Esophagus muscularis mucosa (tissue), 4 donors: ENCODE results near the gene COQ10B. TPM values are rescaled to one million over a fixed set of nuclear protein-coding genes. Genes with fewer than 3 reads are reported as not detected.
"Not testable (repeated sequence)": the region's sequence is repeated elsewhere in the genome, so short reads cannot be mapped to it uniquely, and the experiment has no call there.

Source experiments
- DNase-seq: peaks from one replicate; pipeline ENCODE4 v3.0.0-alpha.2; 2017; ENCODE audit errors: extremely low spot score
- H3K27ac ChIP-seq, 4 donors: fragments of 200-600 bp; sonication (generic); replicated peaks in 1 of 4; 1 replicate in 3 of 4; 2 replicates in 1 of 4; pipeline ENCODE4 v1.5.1; 2016 to 2019; ENCODE audit warnings: mild to moderate bottlenecking in 1 of 4
- H3K27me3 ChIP-seq, 4 donors: fragments of 200-600 bp; sonication (generic); one replicate each; pipeline versions ENCODE4 v1.5.1 to v1.6.0; 2016 to 2019
- H3K36me3 ChIP-seq, 4 donors: fragments of 200-600 bp; sonication (generic); one replicate each; pipeline ENCODE4 v1.5.1; 2016 to 2019
- H3K4me1 ChIP-seq, 4 donors: fragments of 200-600 bp; sonication (generic); one replicate each; pipeline ENCODE4 v1.5.1; 2016 to 2019
- H3K4me3 ChIP-seq, 4 donors: fragments of 200-600 bp; sonication (generic); 1 replicate in 2 of 4; 2 replicates in 2 of 4; pipeline ENCODE4 v1.5.1; 2016 to 2019; ENCODE audit warnings: mild to moderate bottlenecking in 4 of 4, moderate library complexity in 1 of 4
- H3K9me3 ChIP-seq, 4 donors: fragments of 200-600 bp; sonication (generic); 1 replicate in 3 of 4; 2 replicates in 1 of 4; pipeline ENCODE4 v1.5.1; 2016 to 2019
- EP300 ChIP-seq: sonication (generic); formaldehyde crosslinking; IDR thresholded peaks from one replicate; pipeline ENCODE4 v1.6.1; 2017; ENCODE audit warnings: antibody characterized with exemption
- POLR2A ChIP-seq: fragments of 450-650 bp; IDR thresholded peaks from one replicate; pipeline ENCODE4 v1.6.1; 2017; ENCODE audit warnings: antibody characterized with exemption, moderate library complexity, mild to moderate bottlenecking, low read depth
- POLR2AphosphoS5 ChIP-seq, 2 donors: sonication (generic); formaldehyde crosslinking; IDR thresholded peaks; one replicate each; pipeline ENCODE4 v1.6.1; 2017; ENCODE audit warnings: antibody characterized with exemption in 2 of 2
- whole genome bisulfite sequencing: methylation state at CpG from one replicate; pipeline ENCODE4 v1.1.5; 2018; 5-methylcytosine and 5-hydroxymethylcytosine counted together
- intact Hi-C: fragments of 100-400 bp; cut with DNase I; formaldehyde crosslinking; loops from one replicate; pipeline ENCODE4 v1.15.1; 2023
- total RNA-seq, 4 donors: library from RNA; depleted of rRNA; stranded (reverse); fragments of >200 nt; gene quantifications; one replicate each; pipeline versions ENCODE4 v1.1.0 to v1.2.1, GENCODE V29; 2016
- TF ChIP-seq, protein P1 (sequence below), 3 experiments: fragments of 200-600 bp in 2 of 3; fragments of 450-650 bp in 1 of 3; sonication (generic) in 2 of 3; IDR thresholded peaks; one replicate each; pipeline ENCODE4 v1.5.1; 2017 to 2019; ENCODE audit warnings: antibody characterized with exemption in 3 of 3, mild to moderate bottlenecking in 2 of 3, moderate library complexity in 1 of 3

Gene COQ10B
- total RNA-seq, 4 donors from 2014 or later: 27.0 to 58.8 (median 43.8) TPM

- intact Hi-C loops: no loop called here
- H3K9me3 ChIP-seq: no peaks in the 10 kb centered on the region
- no peak for DNase-seq
- no peak overlapping the region for H3K4me3 ChIP-seq
- no peak for TF ChIP-seq POLR2A
- no peak for TF ChIP-seq EP300
- TF ChIP-seq, protein P1, sequence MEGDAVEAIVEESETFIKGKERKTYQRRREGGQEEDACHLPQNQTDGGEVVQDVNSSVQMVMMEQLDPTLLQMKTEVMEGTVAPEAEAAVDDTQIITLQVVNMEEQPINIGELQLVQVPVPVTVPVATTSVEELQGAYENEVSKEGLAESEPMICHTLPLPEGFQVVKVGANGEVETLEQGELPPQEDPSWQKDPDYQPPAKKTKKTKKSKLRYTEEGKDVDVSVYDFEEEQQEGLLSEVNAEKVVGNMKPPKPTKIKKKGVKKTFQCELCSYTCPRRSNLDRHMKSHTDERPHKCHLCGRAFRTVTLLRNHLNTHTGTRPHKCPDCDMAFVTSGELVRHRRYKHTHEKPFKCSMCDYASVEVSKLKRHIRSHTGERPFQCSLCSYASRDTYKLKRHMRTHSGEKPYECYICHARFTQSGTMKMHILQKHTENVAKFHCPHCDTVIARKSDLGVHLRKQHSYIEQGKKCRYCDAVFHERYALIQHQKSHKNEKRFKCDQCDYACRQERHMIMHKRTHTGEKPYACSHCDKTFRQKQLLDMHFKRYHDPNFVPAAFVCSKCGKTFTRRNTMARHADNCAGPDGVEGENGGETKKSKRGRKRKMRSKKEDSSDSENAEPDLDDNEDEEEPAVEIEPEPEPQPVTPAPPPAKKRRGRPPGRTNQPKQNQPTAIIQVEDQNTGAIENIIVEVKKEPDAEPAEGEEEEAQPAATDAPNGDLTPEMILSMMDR (IDR thresholded peaks at IDR 0.05): no peak
- no peak for TF ChIP-seq POLR2AphosphoS5 (IDR thresholded peaks at IDR 0.05)
- H3K27ac ChIP-seq: no peak overlapping the region
- WGBS: 83% methylated on average over 1 of the region's 1 CpG
- no peaks in the 10 kb centered on the region for H3K27me3 ChIP-seq
- H3K4me1 ChIP-seq: no peaks in the 10 kb centered on the region
- no peaks in the 10 kb centered on the region for H3K36me3 ChIP-seq
These were observed 7.6 kb upstream of the COQ10B start for GRCh38 chr2:197445746-197446145.

GRCh38 chr2:197446844-197447243, 6.5 kb upstream of the COQ10B start:
- intact Hi-C loops: no loop called here
- TF ChIP-seq, protein P1 (IDR thresholded peaks at IDR 0.05): no peak
- TF ChIP-seq POLR2AphosphoS5 (IDR thresholded peaks at IDR 0.05) (no peak), POLR2A (no peak), EP300 (no peak)

GRCh38 chr2:197450465-197450864, 2.9 kb upstream of the COQ10B start:
- no peak overlapping the region for H3K4me3 ChIP-seq
- no peak for TF ChIP-seq POLR2A
- TF ChIP-seq, protein P1 (IDR thresholded peaks at IDR 0.05): no peak
- no peak for TF ChIP-seq EP300
- no peak for TF ChIP-seq POLR2AphosphoS5 (IDR thresholded peaks at IDR 0.05)
- intact Hi-C loops: loop anchor here (10.0 kb wide), 1 partner anchor 254 kb away; the partner anchor contains the start of gene MARS2
- no peaks in the 10 kb centered on the region for H3K27me3 ChIP-seq
- H3K36me3 ChIP-seq: no peaks in the 10 kb centered on the region
- no peaks in the 10 kb centered on the region for H3K9me3 ChIP-seq
- H3K4me1 ChIP-seq: peaks cover 17 to 19% (median 18%) of the 10 kb centered on the region in 4 donors
- H3K27ac ChIP-seq: no peak overlapping the region
- DNase-seq: no peak
- WGBS: 90% methylated on average over 17 of the region's 25 CpGs

More at GRCh38 chr2:197446844-197447243, 6.5 kb upstream of the COQ10B start:
- Histone ChIP-seq H3K36me3 (no peaks in the 10 kb centered on the region), H3K4me3 (no peak overlapping the region), H3K9me3 (no peaks in the 10 kb centered on the region), H3K27ac (no peak overlapping the region), H3K27me3 (no peaks in the 10 kb centered on the region), H3K4me1 (no peaks in the 10 kb centered on the region)
- DNase-seq: no peak

DNA sequence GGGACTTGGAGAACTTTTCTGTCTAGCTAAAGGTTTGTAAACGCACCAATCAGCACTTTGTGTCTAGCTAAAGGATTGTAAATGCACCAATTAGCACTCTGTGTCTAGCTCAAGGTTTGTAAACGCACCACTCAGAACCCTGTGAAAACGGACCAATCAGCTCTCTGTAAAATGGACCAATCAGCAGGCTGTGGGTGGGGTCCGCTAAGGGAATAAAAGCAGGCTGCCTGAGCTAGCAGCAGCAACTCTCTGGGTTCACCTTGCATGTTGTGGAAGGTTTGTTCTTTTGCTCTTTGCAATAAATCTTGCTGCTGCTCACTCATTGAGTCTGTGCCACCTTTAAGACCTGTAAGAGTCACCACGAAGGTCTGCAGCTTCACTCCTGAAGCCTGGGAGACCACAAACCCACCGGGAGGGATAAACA, 2.4 kb upstream of the COQ10B start:
- H3K27ac ChIP-seq, H3K9me3 ChIP-seq, DNase-seq, H3K36me3 ChIP-seq, H3K27me3 ChIP-seq, H3K4me3 ChIP-seq: not testable (repeated sequence)
- H3K4me1 ChIP-seq: peaks cover 17 to 22% (median 21%) of the 10 kb centered on the region in 4 donors
- 87% methylated on average over 6 of the region's 6 CpGs for WGBS
- intact Hi-C loops: loop anchor here (10.0 kb wide), 1 partner anchor 254 kb away; the partner anchor contains the start of gene MARS2

DNA sequence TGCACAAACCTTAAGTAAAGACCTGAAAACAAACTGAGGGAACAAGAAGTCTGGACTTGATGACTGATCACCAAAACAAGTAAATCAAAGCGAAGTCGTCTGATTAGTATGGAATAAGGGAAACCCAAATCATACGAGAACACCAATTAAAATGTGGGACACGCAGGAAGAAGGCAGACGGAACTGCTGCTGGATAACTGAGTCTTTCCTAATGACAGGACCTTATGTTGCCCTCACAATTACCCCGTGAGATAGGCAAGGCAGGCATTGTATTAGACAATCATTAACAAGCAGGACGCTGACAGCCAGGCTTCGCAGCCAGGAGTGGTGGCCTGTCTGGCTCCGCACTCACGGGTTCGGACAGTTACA, 614 bp upstream of the COQ10B start:
- Histone ChIP-seq H3K4me1 (peaks cover 17 to 38% (median 28%) of the 10 kb centered on the region in 4 donors), H3K27ac (peak overlapping the region; percentile 97 to 100 (median 100)), H3K4me3 (peak overlapping the region; percentile 75 to 87 (median 80)), H3K9me3 (no peaks in the 10 kb centered on the region), H3K36me3 (no peaks in the 10 kb centered on the region), H3K27me3 (no peaks in the 10 kb centered on the region)
- 2% methylated on average over 11 of the region's 11 CpGs for WGBS
- TF ChIP-seq EP300 (no peak), POLR2A (no peak), POLR2AphosphoS5 (IDR thresholded peaks at IDR 0.05) (no peak)
- TF ChIP-seq, protein P1 (IDR thresholded peaks at IDR 0.05): no peak
- intact Hi-C loops: loop anchor here (10.0 kb wide), 1 partner anchor 252 kb away; the partner anchor contains the start of gene MARS2
- no peak for DNase-seq
